Common myeloid progenitor, CD34-positive (primary cell): Measurements from ENCODE around the gene RSL24D1. TPM values are rescaled to one million over a fixed set of nuclear protein-coding genes. Genes with fewer than 3 reads are reported as not detected.

Experiments
- CTCF ChIA-PET: fragments of 350-600 bp; sonication (Branson Sonifier 250); formaldehyde crosslinking; loops from one replicate; lab custom pipeline; 2021; ENCODE audit warnings: antibody characterized with exemption; lab: Charles Lee
- POLR2A ChIA-PET: fragments of 350-600 bp; sonication (Branson Sonifier 250); formaldehyde crosslinking; loops from one replicate; lab custom pipeline; 2021; ENCODE audit warnings: antibody characterized with exemption; lab: Charles Lee
- DNase-seq, 3 donors: peaks; one replicate each; pipeline versions ENCODE4 v3.0.0 to v3.0.0-alpha.2; 2013
- H3K27ac ChIP-seq, 2 experiments: 1 replicate in 1 of 2; 2 replicates in 1 of 2; pipeline ENCODE4 v1.7.0; 2013; ENCODE audit warnings: inconsistent platforms in 2 of 2, low read length in 2 of 2, mild to moderate bottlenecking in 2 of 2, low read depth in 1 of 2, moderate library complexity in 1 of 2; ENCODE audit not compliant: severe bottlenecking in 2 of 2, insufficient read depth in 1 of 2, poor library complexity in 1 of 2
- H3K27me3 ChIP-seq, 5 experiments: replicated peaks in 2 of 5; 1 replicate in 3 of 5; 2 replicates in 2 of 5; pipeline versions ENCODE4 v1.6.1 to v1.7.0; 2013; ENCODE audit warnings: low read length in 4 of 5, mild to moderate bottlenecking in 2 of 5, moderate library complexity in 2 of 5, inconsistent platforms in 1 of 5; ENCODE audit not compliant: insufficient read depth in 5 of 5, control insufficient read depth in 4 of 5
- H3K36me3 ChIP-seq, 4 experiments: 1 replicate in 2 of 4; 2 replicates in 2 of 4; pipeline versions ENCODE4 v1.6.1 to v1.7.0; 2013; ENCODE audit warnings: low read length in 3 of 4, control low read depth in 1 of 4, mild to moderate bottlenecking in 1 of 4; ENCODE audit not compliant: control insufficient read depth in 4 of 4, insufficient read depth in 4 of 4
- H3K4me1 ChIP-seq, 4 experiments: 1 replicate in 3 of 4; 2 replicates in 1 of 4; pipeline versions ENCODE4 v1.6.1 to v1.7.1; 2013; ENCODE audit warnings: low read length in 3 of 4, mild to moderate bottlenecking in 3 of 4, control low read depth in 1 of 4, inconsistent platforms in 1 of 4, moderate library complexity in 1 of 4; ENCODE audit not compliant: control insufficient read depth in 4 of 4, insufficient read depth in 4 of 4; ENCODE audit errors: control extremely low read depth in 1 of 4
- H3K4me3 ChIP-seq, 7 experiments: 1 replicate in 4 of 7; 2 replicates in 3 of 7; pipeline versions ENCODE4 v1.5.1 to v1.7.0; 2013; ENCODE audit warnings: mild to moderate bottlenecking in 7 of 7, low read length in 6 of 7, moderate library complexity in 6 of 7, inconsistent platforms in 2 of 7, low read depth in 2 of 7, control low read depth in 1 of 7; ENCODE audit not compliant: insufficient read depth in 4 of 7, control insufficient read depth in 1 of 7; ENCODE audit errors: extremely low read depth in 1 of 7
- H3K9me3 ChIP-seq, 5 experiments: 1 replicate in 4 of 5; 2 replicates in 1 of 5; pipeline versions ENCODE4 v1.6.1 to v1.7.1; 2013; ENCODE audit warnings: low read length in 4 of 5, mild to moderate bottlenecking in 2 of 5, inconsistent platforms in 1 of 5, low read depth in 1 of 5, moderate library complexity in 1 of 5; ENCODE audit not compliant: control insufficient read depth in 4 of 5, insufficient read depth in 2 of 5; ENCODE audit errors: control extremely low read depth in 1 of 5
- WGBS: methylation state at CpG from one replicate; pipeline ENCODE4 v1.1.5; 2013; ENCODE audit not compliant: insufficient coverage; 5-methylcytosine and 5-hydroxymethylcytosine counted together
- polyA plus RNA-seq: library from polyadenylated mRNA; unstranded; fragments of 120-200 nt; gene quantifications from one replicate; pipeline ENCODE4 v1.2.1, GENCODE V29; 2013

RSL24D1 gene
- 228 TPM for polyA plus RNA-seq

DNA sequence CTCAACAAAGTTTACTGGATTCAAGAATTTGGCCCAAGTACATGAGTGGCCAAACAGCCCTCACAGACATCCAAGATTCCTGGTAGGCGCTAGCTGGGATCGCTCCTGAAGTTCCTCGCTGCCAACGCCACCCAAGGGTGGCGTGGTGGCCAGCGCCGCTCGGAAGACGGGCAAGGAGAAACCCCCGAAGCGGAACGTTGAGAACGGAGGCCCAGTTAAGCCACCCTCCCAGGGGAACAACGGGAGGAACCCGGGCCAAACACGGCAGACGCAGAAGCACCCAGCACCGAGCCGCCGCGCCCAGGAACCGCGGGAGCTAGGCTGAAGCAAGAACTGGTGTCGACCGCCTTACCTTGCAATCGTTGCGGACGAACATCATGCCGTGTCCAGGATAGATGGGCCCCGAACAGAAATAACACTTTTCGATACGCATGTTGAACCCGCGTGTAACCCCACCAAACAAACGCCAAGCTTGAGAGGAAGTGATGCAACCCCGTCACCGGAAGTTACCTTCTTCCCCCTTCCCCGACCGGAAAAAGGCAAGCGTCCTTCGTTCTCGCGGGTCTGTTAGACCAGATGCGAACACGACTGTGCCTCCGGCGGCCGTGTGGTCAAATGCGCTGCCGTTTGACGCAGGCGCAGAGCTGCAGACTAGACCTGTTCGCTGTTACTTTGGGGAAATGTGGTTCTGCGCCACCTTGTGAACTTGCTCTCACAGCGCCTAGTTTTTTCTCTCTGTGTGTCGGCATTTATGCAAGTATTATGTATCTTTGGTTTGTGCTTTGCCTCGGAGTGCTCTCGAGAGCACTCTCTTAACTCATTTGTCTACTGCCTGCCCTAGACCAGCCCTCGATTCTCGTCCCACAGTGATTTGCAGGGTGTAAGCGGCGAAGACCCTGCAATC lies at the start of gene RSL24D1:
RSL24D1 (minus strand) TSS at position 484 of the 904 bp plus-strand sequence; CDS start at position 433, 51 bp downstream.
- Histone ChIP-seq H3K36me3 (peaks cover 5 to 8% (median 6%) of the 10 kb centered on the region in 4 experiments), H3K9me3 (peaks cover 0 to 4% (median 0%) of the 10 kb centered on the region in 5 experiments), H3K4me3 (peak within 1 kb of the TSS; percentile 72 to 96 (median 91)), H3K27me3 (no peaks in the 10 kb centered on the region), H3K27ac (peak within 1 kb of the TSS; percentile 96 to 99), H3K4me1 (peaks cover 15 to 35% (median 26%) of the 10 kb centered on the region in 4 experiments)
- peak; percentile 99 to 100 (median 100) for DNase-seq
- CTCF ChIA-PET, result interaction anchor here (0.8 to 1.5 kb wide), 4 partner anchors 9 to 94 kb away, joined by 3 read pairs; no protein-coding TSS in a partner anchor
- POLR2A ChIA-PET, result no interaction called here
- WGBS, result 0% methylated on average over 59 of the region's 62 CpGs

DNA sequence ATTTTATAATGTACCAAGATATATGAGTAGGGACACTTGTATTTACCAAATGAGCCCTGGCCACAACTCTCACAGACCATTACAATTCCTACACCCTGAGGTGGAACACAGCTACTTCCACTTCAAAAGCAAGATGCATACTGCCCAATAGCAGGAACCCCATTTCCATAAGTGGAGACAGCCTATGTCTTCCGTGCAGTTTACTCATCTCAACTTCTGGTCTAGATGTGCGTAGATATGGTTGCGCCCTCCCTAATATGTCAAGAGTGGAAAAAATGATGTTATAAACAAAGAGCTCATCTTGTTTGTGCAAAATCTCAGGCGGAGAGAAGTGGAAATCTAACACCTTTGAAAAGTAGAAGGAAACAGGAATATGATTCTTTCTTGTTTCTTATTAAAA lies 48.3 kb upstream of the RSL24D1 start:
- Histone ChIP-seq H3K4me3 (no peak overlapping the region), H3K27ac (no peak overlapping the region), H3K36me3 (peaks cover 0 to 13% (median 3%) of the 10 kb centered on the region in 4 experiments), H3K4me1 (peaks cover 11 to 35% (median 13%) of the 10 kb centered on the region in 4 experiments), H3K27me3 (no peaks in the 10 kb centered on the region), H3K9me3 (no peaks in the 10 kb centered on the region)
- ChIA-PET POLR2A (no interaction called here), CTCF (interaction anchor here (1.1 to 1.4 kb wide), 2 partner anchors 16 to 37 kb away, joined by 3 to 5 read pairs; no protein-coding TSS in a partner anchor)
- WGBS, result 100% methylated on average over 3 of the region's 4 CpGs
- no peak for DNase-seq

DNA sequence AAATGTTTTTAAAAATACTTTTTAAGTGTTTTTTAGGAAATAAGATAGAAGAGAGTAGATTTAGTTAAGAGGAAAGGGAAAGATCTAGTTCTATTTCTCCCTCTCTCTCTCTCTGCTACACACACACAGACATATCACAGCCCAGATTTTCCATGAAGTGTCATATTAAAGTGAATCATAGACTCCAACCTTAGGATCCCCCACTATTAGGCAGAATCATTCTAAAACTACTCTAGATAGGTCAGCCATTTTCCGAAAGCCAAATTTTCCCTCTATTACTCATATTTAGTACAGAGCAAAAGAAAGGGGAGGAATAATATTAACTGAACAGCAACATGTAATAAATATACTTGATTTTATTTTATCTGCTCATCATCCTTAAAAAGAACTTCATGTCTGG lies 45.1 kb upstream of the RSL24D1 start:
- Histone ChIP-seq H3K4me3 (no peak overlapping the region), H3K9me3 (no peaks in the 10 kb centered on the region), H3K36me3 (peaks cover 0 to 12% (median 1%) of the 10 kb centered on the region in 4 experiments), H3K27me3 (no peaks in the 10 kb centered on the region), H3K27ac (no peak overlapping the region), H3K4me1 (peaks cover 0 to 6% (median 0%) of the 10 kb centered on the region in 4 experiments)
- ChIA-PET POLR2A (no interaction called here), CTCF (no interaction called here)
- DNase-seq, result no peak
- no CpG with 5 or more reads among the region's 1 CpG for WGBS

DNA sequence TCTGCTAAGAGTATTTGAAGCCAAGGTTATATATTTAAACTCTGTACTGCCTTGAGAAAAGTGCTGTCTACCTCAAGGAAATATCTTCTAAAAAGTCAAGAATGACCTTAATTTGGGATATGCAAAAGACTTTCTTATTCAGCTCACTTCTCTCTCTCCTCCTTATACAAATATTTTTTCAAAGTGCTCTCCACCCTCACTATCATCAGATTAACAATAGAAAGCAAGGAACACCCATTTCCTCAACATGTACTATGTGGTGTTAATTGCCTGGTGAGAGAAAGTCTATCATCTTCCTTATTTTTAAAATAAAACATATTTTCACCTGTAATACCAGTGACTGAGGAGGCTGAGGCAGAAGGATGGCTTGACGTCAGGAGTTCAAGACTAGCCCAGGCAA lies 44.4 kb upstream of the RSL24D1 start:
- WGBS, result no CpG with 5 or more reads among the region's 1 CpG
- Histone ChIP-seq H3K27me3 (no peaks in the 10 kb centered on the region), H3K36me3 (peaks cover 0 to 12% (median 2%) of the 10 kb centered on the region in 4 experiments), H3K9me3 (no peaks in the 10 kb centered on the region), H3K4me1 (peaks cover 0 to 3% (median 0%) of the 10 kb centered on the region in 4 experiments), H3K27ac (no peak overlapping the region), H3K4me3 (no peak overlapping the region)
- CTCF ChIA-PET, result interaction anchor here (1.1 kb wide), 1 partner anchor 9 kb away, joined by 3 read pairs; no protein-coding TSS in a partner anchor
- POLR2A ChIA-PET, result no interaction called here
- no peak for DNase-seq

DNA sequence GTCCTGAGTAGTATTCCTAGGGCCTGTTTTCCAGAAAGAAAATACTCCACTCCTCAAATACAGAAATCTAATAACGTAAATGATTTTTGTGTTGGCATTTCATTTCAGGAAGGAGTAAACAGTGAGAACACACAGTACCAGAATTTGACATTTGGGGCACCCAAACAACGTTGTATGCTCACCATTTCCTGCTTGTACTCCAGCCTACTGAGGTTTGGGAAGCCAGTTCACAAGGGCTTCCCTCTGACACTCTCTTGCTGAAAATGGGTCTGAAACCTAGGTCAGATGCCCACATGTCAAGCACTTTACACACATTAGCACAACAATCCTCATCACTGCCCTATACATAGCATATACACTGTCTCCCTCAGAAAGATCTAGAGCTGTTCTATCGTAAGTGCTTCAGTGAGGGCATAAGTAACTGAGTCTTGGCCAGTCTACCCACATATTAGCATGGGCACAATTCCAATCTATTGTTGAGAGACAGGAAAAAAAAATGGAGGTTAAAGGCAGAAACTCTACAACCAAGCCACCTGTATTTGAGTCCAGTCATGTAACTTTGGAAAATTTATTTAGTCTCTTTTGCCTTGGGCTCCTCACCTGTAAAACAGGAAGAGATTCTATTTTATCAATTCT lies 43.5 kb upstream of the RSL24D1 start:
- DNase-seq, result no peak
- Histone ChIP-seq H3K4me1 (peaks cover 0 to 3% (median 0%) of the 10 kb centered on the region in 4 experiments), H3K36me3 (peaks cover 0 to 12% (median 2%) of the 10 kb centered on the region in 4 experiments), H3K4me3 (no peak overlapping the region), H3K27ac (no peak overlapping the region), H3K9me3 (no peaks in the 10 kb centered on the region), H3K27me3 (no peaks in the 10 kb centered on the region)
- POLR2A ChIA-PET, result no interaction called here
- CTCF ChIA-PET, result interaction anchor here (1.1 kb wide), 1 partner anchor 8 kb away, joined by 3 read pairs; no protein-coding TSS in a partner anchor
- 86% methylated on average over 3 of the region's 3 CpGs for WGBS

DNA sequence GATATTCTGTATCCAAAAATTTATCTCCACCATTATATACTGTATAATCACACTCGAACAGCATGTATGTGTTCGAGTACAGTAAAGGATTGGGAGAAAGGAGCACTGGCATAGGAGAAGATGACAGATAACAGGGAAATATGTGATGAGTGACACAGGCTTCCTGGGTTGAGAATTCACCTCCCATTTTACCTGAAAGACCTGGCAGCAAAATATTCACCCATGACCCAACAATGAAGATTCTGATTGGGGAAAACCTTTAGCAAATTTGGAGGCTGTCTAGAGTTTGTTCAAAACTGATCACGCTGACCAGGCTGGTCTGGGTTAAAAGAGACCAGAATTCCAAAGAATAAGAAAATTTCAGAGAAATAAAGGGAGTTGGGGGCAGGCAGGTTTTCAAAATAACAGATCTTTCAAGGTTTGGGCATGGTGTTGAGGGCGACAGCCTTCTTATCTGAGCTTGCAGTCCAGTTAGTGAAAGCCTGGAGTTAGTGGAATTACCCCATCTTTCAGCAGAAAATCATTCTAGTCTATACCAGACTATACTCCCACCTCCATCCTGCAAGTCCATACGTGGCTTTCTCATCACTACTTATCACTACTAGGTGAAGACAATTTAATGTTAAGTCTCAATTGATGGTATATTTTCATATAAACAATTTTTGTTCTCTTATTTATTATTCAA lies 42.8 kb upstream of the RSL24D1 start:
- Histone ChIP-seq H3K9me3 (no peaks in the 10 kb centered on the region), H3K4me3 (no peak overlapping the region), H3K4me1 (peaks cover 0 to 3% (median 0%) of the 10 kb centered on the region in 4 experiments), H3K27ac (no peak overlapping the region), H3K36me3 (peaks cover 0 to 9% (median 2%) of the 10 kb centered on the region in 4 experiments), H3K27me3 (no peaks in the 10 kb centered on the region)
- WGBS, result 100% methylated on average over 1 of the region's 5 CpGs
- CTCF ChIA-PET, result no interaction called here
- no peak for DNase-seq
- POLR2A ChIA-PET, result no interaction called here
